ENCODE results near the gene GJB5. TPM values are rescaled to one million over a fixed set of nuclear protein-coding genes. Genes with fewer than 3 reads are reported as not detected.
"Not testable (repeated sequence)": the region's sequence is repeated elsewhere in the genome, so short reads cannot be mapped to it uniquely, and the experiment has no call there.

The GJB5 gene
- polyA plus RNA-seq, 12 donors: 0.18 to 10.8 (median 0.38) TPM; not detected in 4

DNA sequence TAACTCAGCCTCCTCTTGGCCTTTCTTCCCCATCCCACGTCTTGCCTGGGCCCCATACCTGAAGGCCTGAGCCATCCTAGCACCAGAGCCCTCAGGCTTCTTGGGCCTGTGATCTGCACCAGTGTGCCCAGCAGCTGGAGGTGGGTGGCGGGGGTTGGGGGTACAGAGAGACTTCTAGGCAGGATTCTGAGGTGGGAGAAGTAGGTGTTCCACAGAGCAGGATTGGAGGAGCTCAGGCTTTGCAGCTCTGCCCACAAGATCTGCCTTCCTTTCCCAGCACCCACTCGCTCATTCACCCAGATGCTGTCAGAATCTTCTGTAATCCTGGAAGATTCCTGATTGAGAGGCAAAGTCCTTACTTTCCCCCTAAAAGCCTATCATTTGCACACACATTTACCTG lies 10.0 kb upstream of the GJB5 start:
- no peak for DNase-seq

DNA sequence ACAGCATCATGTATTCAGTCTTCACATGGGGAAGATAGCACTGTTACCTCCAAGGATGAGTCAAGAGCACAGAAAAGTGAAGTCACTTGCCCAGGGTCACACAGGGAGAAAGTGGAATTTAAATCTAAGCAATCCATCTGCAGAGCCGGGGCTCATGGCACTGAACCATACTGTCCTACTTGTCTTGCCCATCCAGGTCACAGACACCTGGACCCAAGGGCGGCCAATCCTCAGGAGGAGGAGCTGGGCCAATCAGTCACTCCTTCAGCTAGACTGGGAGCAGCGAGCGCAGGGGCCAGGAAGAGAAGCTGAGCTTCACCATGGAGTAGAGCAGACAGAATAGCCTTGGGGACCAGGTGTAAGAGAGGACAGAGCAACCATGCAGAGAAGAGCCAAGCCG lies 9.2 kb upstream of the GJB5 start:
- no peak for DNase-seq

DNA sequence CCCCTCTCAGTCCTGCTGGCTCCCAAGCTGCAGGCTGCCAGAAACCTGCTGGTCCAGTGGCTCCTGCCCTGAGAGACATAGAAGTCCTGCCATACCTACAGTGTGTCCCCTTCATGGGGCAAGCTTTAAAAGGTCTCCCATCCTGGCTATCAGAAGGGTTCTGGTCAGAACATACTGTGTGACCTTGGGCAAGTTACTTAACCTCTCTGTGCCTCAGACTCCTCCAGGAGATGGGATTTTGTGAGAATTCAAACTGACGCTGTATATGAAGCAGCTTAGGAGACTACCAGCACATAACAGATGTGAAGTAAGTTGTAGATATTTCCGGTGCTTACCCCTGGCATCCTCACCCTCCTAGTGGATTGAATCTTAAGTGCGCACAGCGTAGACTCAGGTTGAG lies 8.7 kb upstream of the GJB5 start:
- DNase-seq: no peak

DNA sequence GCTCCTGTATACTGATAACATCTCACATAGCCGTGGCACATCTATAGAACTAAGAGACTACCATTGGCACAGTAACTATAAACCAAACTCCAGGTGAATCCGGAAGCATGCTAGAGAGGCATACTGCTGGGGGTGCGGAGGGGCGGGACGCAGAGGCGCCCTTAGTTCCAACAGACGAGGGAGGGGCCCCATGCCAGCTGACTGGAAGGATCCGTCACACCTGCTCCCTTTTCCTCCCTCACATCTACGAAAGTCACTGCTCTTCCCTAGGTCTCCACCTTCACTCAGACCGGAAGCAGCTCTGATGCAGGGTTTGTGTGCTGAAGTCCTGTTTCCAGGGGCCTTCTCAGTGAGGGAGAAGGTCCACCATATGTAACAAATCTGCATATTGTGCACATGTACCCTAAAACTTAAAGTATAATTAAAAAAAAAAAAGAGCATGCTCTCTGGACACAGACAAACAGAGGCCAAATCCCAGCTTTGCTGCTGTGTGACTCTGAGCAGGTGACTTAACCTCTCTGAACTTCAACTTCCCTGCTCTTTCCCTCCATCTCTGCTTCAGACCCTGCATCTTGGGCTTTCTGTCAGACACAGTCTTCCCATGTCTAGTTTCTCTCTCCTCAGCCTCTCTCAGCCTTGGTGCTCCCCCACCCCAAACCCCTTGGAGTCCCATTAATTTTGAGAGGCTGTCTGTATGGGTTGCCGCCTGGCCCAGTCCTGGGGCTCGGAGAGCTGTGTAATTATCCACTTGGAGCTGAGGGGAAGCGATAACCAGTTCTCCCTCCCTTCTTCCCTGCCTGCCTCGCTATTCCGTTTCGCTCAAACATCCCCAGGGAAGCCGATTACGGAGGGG lies 7.8 kb upstream of the GJB5 start:
- no peak for DNase-seq

DNA sequence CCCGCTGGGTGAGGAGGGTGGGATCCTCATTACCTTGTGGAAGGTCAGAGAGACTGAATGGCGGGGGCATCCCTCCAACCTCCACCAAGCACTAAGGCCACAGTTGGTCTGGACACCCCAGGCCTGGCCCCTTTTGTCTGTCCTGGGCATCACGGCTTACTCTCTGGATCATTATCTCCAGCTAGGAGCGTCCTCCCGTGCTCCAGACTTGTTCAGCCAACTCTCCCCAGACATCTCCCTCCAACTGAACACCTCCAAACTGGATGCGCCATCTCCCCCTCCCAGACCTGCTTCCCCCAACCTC lies 7.3 kb upstream of the GJB5 start:
- no peak for DNase-seq

DNA sequence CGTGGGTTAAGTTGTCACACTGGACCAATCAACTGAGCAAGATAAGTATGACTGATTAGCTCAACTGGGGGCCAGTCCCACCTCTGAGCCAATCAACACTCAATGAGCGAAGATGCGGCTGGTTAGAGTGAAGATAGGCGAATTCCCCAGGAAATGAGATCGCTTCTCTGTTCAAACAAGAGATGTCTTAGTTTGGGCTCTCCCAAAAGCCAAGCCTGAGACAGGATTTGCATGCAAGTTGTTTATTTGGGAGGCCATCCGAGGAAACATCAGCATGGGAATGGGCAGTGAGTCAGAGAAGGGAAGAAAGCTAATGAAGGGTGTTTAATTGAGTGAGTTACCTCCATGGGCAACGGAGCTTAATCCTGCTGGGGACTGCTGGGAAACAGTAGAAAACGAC lies 4.9 kb upstream of the GJB5 start:
- DNase-seq: no peak

DNA sequence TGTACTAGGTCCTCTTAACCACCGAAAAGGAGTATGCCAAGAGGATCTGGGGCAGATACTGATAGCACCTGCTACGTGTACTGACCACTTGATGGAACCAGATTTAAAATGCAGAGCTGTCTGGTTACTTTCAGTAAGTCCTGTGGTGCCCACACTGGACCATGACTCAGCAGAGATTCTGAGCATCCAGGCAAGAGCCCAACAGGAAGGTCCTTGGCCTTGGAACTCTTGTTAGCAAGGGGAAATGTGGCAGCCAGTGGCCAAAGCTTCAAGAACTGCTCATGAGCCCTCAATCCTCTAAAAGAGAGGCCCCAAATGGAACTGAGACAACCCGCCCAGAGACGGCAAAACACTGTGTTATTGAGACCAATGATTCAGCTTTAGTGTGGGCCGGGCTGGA lies 4.2 kb upstream of the GJB5 start:
- DNase-seq: no peak

DNA sequence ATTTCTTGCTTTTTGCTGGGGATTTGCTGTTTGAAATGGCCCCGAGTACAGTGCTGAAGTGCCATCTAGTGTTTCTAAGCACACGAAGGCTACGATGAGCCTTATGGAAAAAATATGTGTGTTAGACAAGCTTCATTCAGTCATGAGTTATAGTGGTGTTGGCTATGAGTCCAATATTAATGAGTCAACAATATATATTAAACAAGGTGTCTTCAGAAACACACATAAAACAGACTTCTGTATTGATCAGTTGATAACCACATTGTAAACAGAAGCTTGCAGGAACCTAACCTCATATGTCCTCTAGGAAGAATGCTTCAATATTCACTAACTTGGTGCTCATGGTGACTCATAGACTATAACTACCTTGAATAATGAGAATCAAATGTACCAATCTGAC lies 1.7 kb upstream of the GJB5 start:
- DNase-seq: no peak

DNA sequence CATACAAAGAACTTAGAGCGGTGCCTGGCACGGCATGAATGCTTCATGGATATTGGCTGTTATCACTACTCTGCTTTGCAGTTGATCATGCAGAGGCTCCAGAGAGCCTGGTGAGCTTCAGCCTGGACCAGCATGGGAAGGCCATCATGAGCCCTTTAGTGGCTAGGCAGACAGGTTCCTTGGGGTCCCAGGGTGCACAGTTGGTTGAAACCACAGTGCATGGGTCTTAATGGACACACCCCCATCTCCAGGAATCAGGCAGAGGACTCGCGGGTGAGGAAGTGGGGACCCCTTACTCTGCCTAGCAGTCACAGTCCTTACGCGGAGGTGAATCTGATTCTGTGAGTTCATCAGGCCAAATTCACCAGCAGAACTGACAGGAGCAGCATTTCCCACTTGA lies 1.1 kb downstream of the GJB5 start:
- no peak for DNase-seq

DNA sequence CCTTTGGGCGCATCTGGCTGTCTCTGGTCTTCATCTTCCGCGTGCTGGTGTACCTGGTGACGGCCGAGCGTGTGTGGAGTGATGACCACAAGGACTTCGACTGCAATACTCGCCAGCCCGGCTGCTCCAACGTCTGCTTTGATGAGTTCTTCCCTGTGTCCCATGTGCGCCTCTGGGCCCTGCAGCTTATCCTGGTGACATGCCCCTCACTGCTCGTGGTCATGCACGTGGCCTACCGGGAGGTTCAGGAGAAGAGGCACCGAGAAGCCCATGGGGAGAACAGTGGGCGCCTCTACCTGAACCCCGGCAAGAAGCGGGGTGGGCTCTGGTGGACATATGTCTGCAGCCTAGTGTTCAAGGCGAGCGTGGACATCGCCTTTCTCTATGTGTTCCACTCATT lies 2.5 kb downstream of the GJB5 start:
- DNase-seq: no peak

DNA sequence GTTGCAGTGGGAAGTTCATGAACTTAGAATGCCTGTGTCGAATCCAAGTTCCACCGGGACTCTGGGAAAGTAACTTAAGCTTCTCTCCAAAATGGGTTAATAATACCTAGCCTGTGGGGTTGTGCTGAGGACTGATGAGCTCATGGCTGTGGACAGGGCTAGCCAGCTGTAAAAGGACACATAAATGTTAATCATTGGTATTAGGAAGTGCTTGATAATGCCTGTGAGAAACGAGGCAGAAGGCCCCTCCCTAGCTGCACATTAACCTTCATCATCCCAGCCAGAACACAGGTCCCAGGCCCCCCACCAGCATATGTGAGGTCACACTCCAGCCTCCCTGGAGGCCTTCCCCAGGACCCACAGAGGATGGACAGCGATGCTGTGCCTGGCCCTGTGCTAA lies 3.9 kb downstream of the GJB5 start:
- DNase-seq: no peak

DNA sequence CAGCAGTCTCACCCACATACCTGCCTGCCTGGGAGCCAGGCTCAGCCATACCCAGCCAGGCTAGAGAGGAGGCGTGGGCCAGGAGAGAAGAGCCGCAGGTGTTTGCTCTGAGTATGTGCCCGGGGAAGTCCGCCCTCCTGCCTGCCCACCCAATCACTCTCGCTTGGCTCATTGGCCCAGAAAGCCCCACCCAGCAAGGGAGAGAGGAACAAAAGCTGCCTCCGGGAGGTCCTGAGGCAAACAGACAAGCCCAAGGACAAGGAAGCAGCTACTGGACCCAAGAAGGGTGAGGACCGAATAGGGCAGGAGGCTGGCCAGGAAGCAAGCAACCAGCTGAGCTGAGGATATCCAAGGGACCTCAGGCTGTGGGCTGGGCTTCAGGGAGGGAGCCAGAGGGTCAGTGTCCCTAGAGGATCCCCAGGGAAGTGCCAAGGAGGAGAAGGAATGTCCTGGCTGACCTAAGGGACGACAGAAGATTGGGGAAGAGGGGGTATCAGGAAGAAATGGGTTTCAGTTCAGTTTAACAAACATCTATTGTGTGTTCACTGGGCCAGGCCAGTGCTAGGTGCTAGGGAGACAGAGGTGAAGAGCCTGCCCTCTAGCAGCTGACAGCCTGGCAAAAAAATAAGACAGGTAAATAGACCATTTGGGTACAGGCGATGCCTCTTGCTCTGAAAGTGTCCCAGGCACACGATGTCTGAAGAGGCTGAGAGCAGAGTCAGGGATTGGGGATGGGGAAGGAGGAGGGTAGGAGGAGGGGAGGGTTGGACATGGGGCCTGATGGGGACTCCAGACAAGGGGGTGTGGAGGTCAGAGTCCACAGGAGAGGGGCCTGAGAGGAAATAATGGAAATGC lies 4.9 kb downstream of the GJB5 start, which contains the start of gene GJB4:
GJB4 (plus strand) TSS at position 238 of the 855 bp plus-strand sequence. CDS start 1,515 bp downstream, outside the sequence.
- DNase-seq: no peak

DNA sequence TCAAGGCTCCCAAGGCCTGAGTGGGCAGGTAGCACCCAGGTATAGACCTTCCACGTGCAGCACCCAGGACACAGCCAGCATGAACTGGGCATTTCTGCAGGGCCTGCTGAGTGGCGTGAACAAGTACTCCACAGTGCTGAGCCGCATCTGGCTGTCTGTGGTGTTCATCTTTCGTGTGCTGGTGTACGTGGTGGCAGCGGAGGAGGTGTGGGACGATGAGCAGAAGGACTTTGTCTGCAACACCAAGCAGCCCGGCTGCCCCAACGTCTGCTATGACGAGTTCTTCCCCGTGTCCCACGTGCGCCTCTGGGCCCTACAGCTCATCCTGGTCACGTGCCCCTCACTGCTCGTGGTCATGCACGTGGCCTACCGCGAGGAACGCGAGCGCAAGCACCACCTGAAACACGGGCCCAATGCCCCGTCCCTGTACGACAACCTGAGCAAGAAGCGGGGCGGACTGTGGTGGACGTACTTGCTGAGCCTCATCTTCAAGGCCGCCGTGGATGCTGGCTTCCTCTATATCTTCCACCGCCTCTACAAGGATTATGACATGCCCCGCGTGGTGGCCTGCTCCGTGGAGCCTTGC lies 6.4 kb downstream of the GJB5 start:
- no peak for DNase-seq

DNA sequence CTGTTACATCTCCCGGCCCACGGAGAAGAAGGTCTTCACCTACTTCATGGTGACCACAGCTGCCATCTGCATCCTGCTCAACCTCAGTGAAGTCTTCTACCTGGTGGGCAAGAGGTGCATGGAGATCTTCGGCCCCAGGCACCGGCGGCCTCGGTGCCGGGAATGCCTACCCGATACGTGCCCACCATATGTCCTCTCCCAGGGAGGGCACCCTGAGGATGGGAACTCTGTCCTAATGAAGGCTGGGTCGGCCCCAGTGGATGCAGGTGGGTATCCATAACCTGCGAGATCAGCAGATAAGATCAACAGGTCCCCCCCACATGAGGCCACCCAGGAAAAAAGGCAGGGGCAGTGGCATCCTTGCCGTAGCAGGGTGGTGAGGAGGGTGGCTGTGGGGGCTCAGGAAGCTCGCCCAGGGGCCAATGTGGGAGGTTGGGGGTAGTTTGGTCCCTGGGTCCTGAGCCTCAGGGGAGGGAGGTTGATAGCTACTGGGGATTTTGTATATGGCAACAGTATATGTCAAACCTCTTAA lies 7.0 kb downstream of the GJB5 start:
- no peak for DNase-seq

DNA sequence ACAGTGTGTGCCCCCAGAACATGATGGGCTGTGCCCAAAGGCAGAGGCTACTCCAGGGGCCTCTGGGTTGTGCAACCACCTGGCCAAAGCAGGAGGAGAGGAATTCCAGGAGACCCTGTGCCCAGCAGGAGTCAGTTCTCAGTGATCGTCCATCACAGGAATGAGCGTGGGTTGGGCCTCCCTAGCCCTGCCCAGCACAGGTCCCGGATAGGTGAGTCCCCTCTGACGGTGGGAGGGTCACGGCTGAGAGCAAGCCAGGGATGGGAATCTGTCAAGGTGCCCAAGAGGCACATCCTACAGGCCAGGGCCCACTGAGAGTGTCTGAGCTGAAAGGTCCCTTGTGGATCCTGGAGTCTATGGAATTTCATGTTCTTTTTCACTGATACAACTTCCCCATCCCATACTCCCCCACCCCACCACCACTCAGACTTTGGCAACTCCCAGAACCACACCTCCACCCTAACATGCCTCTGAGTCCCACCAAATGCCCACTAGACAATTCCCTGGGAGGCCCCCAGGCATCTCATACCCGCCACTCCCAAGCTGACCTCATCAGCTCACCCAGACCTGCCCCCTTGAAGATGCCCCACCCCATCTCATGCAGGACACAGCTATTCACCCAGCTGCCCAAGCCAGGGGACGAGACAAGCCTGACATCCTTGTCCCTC lies 7.8 kb downstream of the GJB5 start:
- DNase-seq: no peak

DNA sequence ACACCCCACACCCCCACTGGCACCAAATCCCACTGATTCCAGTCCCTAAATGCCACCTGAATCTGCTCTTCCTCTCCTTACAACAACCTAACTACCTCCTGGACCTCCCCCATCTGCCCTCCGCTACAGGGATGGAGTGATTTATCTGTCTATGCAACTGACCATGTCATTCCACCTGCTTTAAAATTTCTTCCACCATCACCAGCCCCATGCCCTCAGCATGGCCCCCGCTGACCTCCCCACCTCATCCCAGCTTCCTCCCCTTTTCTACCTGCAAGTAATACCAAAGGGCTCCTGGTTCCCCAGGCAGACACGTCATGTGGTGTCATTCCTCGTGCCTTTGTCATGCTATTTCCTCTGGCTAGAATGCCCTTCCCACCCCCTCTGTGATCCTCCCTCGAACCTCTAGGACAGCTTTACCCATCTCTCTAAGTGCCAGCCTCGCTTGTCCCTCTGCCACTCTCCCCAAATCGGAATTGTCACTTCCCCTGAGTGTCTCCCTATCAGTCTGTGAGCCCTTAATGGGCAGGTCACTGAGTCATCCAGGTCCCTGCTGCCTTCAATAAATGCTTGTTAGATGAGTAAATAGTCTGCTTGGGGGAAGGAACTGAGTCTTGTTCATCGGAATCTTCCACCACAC lies 8.4 kb downstream of the GJB5 start:
- no peak for DNase-seq

DNA sequence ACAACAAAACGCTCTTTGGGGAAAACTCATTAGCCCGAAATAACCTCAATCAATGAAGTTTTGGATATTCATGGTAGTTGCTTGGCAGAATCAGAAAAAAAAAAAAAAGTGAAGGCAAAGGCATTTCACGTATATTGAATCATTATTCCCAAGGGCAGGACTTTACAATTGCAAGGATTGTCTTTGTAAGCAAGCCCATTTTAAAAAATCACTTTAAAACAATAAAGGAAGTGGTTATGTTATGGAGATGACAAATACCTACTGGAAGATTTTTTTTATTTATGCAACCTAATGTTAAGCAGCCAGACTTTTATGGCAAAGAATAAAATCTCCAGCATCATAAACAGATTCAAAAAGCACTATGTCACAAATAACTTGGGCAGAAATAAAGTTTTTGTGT lies 14.0 kb downstream of the GJB5 start:
- no peak for DNase-seq

DNA sequence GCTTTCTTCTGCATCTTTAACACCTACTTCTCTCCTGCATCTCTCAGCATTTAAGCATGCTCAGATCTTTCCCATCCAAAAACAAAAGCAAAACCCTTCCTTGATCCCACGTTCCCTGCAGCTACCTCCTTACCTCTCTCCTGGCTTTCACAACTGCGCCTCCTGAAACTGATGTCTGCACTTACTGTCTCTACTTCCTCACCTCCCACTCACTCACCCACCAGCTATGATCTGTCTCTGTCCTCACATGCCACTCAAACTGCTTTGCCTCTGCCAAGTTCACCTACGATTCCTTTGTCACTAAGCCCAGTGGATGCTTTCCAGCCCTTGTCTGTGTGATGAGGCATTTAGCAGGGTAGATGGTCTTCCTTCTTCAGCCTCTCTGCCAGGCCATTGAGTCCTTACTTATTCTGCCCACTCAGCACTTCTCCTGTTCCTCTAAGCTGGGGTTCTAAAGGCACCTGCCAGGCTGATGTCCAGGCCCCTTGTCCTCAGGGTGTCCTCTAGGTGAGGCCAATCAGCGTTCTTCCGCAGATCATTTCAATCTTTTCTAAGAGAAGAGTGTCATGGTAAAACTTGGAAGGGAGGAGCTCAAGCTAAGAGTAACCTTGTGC lies 16.2 kb downstream of the GJB5 start:
- no peak for DNase-seq

DNA sequence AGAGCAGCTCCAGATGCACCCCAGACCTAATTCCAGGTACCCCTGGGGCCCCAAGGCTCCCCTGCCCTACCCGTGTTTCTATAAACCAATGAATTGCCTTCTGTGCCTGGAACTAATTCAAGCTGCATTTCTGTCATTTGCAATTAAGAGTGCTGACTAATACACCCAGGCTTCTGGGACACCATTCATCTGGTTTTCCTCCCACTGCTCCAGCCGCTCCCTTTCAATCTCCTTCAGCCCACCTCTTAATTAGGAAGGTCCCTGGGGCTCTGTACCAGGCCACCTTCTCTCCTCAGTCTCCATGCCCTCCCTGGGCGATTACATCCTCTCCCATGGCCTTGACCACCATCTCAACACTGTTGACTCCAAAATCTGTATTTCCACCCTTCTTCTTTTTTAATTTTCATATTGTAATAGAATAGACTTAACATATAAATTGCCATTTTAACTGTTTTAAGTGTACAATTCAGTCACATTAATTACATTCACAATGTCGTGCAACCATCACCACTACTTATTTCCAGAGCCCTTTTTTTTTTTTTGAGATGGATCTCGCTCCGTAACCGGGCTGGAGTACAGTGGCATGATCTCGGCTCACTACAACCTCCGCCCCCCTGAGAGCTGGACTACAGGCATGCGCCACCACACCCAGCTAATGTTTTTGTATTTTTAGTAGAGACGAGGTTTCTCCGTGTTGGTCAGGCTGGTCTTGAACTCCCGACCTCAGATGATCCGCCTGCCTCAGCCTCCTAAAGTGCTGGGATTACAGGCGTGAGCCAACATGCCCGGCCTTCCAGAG lies 16.9 kb downstream of the GJB5 start:
- DNase-seq: no peak

DNA sequence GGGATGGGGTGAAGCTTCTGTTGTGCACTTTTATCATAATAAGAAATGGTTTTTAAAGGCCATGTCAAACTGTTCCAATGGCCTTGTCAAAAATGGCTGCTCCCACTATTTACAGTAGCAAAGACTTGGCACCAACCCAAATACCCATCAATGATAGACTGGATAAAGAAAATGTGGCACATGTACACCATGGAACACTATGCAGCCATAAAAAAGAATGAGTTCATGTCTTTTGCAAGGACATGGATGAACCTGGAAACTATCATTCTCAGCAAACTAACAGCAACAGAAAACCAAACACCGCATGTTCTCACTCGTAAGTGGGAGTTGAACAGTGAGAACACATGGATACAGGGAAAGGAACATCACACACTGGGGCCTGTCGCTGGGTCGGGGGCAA lies 18.3 kb downstream of the GJB5 start:
- not testable (repeated sequence) for DNase-seq

All from muscle of arm (tissue), 12 donors.